Activated CD4-positive, alpha-beta T cell treated with anti-CD3 and anti-CD28 coated beads, Interleukin-2, Interleukin-4, amounts not matched to agents 100 ng/mL and 50 ng/mL, durations not matched to agents 16 hours and 8 hours (primary cell): ENCODE results near the gene ST6GALNAC3.
"Not testable (repeated sequence)": the region's sequence is repeated elsewhere in the genome, so short reads cannot be mapped to it uniquely, and the experiment has no call there.

Source experiments
- DNase-seq: peaks from one replicate; pipeline ENCODE4 v3.0.0-alpha.2; 2020; ENCODE audit warnings: low spot score

Gene ST6GALNAC3

GRCh38 chr1:76198452-76198851, 123.9 kb downstream of the ST6GALNAC3 start:
- no peak for DNase-seq

- no peak for DNase-seq
Measured at GRCh38 chr1:76202670-76203069, 128.1 kb downstream of the ST6GALNAC3 start.

- no peak for DNase-seq
Measured at GRCh38 chr1:76203127-76203526, 128.6 kb downstream of the ST6GALNAC3 start.

GRCh38 chr1:76209238-76209637, 134.7 kb downstream of the ST6GALNAC3 start:
- no peak for DNase-seq

GRCh38 chr1:76209648-76210047, 135.1 kb downstream of the ST6GALNAC3 start:
- DNase-seq, result no peak

- DNase-seq, result no peak
Measured at GRCh38 chr1:76210160-76210559, 135.6 kb downstream of the ST6GALNAC3 start.

GRCh38 chr1:76218888-76219287, 144.3 kb downstream of the ST6GALNAC3 start:
- DNase-seq, result no peak

- no peak for DNase-seq
Measured at GRCh38 chr1:76219366-76219818, 144.8 kb downstream of the ST6GALNAC3 start.

- DNase-seq, result no peak
Measured at GRCh38 chr1:76224752-76225151, 150.2 kb downstream of the ST6GALNAC3 start.

GRCh38 chr1:76225526-76225925, 151.0 kb downstream of the ST6GALNAC3 start:
- no peak for DNase-seq

- no peak for DNase-seq
Measured at GRCh38 chr1:76227621-76228020, 153.1 kb downstream of the ST6GALNAC3 start.

GRCh38 chr1:76229279-76230005, 154.9 kb downstream of the ST6GALNAC3 start:
- no peak for DNase-seq

- DNase-seq, result no peak
Measured at GRCh38 chr1:76230842-76231281, 156.3 kb downstream of the ST6GALNAC3 start.

- no peak for DNase-seq
Measured at GRCh38 chr1:76231320-76231719, 156.8 kb downstream of the ST6GALNAC3 start.

GRCh38 chr1:76232666-76233065, 158.1 kb downstream of the ST6GALNAC3 start:
- no peak for DNase-seq

GRCh38 chr1:76234061-76234460, 159.5 kb downstream of the ST6GALNAC3 start:
- no peak for DNase-seq

GRCh38 chr1:76237211-76237610, 162.7 kb downstream of the ST6GALNAC3 start:
- DNase-seq, result no peak

- no peak for DNase-seq
Measured at GRCh38 chr1:76238094-76238628, 163.6 kb downstream of the ST6GALNAC3 start.

- no peak for DNase-seq
Measured at GRCh38 chr1:76239470-76239918, 164.9 kb downstream of the ST6GALNAC3 start.

- DNase-seq, result no peak
Measured at GRCh38 chr1:76240316-76240715, 165.8 kb downstream of the ST6GALNAC3 start.

- DNase-seq, result not testable (repeated sequence)
Measured at GRCh38 chr1:76242587-76242986, 168.0 kb downstream of the ST6GALNAC3 start.

- no peak for DNase-seq
Measured at GRCh38 chr1:76247261-76247852, 172.8 kb downstream of the ST6GALNAC3 start.

GRCh38 chr1:76250271-76250670, 175.7 kb downstream of the ST6GALNAC3 start:
- no peak for DNase-seq
